Measurements from ENCODE around the gene CPNE9. TPM values are rescaled to one million over a fixed set of nuclear protein-coding genes. Genes with fewer than 3 reads are reported as not detected.

The CPNE9 gene
- total and polyA plus RNA-seq, 2 of the 8 experiments (the other 6 are each of a cell fraction or from before 2014, with no cell fraction given) = 4.8 to 6.0 TPM

DNA sequence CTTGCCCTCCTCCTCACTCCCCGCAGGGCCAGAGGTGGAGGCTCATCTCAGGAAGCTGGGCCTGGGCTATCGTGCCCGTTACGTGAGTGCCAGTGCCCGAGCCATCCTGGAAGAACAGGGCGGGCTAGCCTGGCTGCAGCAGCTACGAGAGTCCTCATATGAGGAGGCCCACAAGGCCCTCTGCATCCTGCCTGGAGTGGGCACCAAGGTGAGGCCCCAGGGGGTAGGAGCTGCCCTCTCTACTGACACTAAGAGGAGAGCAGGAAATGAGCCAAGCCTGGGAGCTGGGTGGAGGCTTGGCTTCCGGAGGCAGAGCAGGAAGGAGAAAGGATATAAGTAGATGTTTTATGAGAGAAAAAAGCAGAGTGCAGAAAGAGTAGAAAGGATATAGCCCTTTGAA lies 51.0 kb downstream of the CPNE9 start:
- H2BK15ac ChIP-seq (ENCODE audit: low read length) = no peak overlapping the region
- H3K9ac ChIP-seq (replicated peaks in 1 of 4; ENCODE audit: extremely low read depth in 1 of 4, low read depth in 3 of 4, low read length in 3 of 4) = no peak overlapping the region
- H2AFZ ChIP-seq (ENCODE audit: low read length) = no peak overlapping the region
- CTCF ChIA-PET (ENCODE audit: partially characterized antibody) = interaction anchor here (3.0 kb wide), 1 partner anchor 28 kb away, joined by 10 read pairs; no protein-coding TSS in a partner anchor
- H3K4me2 ChIP-seq (ENCODE audit: insufficient read depth in 1 of 2, low read depth in 2 of 2, low read length in 2 of 2) = no peak overlapping the region
- H4K91ac ChIP-seq (replicated peaks; ENCODE audit: insufficient read length, low read length) = no peak overlapping the region
- FAIRE-seq (no peak), DNase-seq (ENCODE audit: low read depth in 1 of 2, low spot score in 2 of 2) (no peak)
- peaks cover 3 to 50% (median 29%) of the 10 kb centered on the region in 4 experiments for H3K36me3 ChIP-seq (ENCODE audit: control insufficient read depth in 2 of 4, insufficient read depth in 4 of 4, low read length in 3 of 4)
- H4K8ac ChIP-seq (ENCODE audit: extremely low read depth, insufficient read depth, low read length) = no peak overlapping the region
- no peak overlapping the region for H2BK20ac ChIP-seq (ENCODE audit: low read length)
- H3K9me3 ChIP-seq (ENCODE audit: insufficient read depth in 2 of 2, low read depth in 1 of 2, low read length in 1 of 2) = no peaks in the 10 kb centered on the region
- peaks cover 7% of the 10 kb centered on the region for H3K79me1 ChIP-seq (ENCODE audit: low read depth, low read length)
- no peak overlapping the region for H3K4me3 ChIP-seq (ENCODE audit: extremely low read depth in 1 of 4, insufficient read depth in 2 of 4, low read depth in 3 of 4, low read length in 4 of 4)
- TF ChIP-seq CHD1 (IDR thresholded peaks at IDR 0.05; ENCODE audit: low read depth, low read length) = no peak
- TF ChIP-seq JUN (IDR thresholded peaks at IDR 0.05; ENCODE audit: low read depth, low read length) = no peak
- H3K56ac ChIP-seq (replicated peaks; ENCODE audit: insufficient read length, low read depth, low read length) = no peak overlapping the region
- no peak overlapping the region for H3K14ac ChIP-seq (ENCODE audit: insufficient read length)
- H2AK5ac ChIP-seq (ENCODE audit: low read depth, low read length) = no peak overlapping the region
- no peak overlapping the region for H2BK12ac ChIP-seq (ENCODE audit: low read depth, low read length)
- H3K4me1 ChIP-seq (replicated peaks in 1 of 4; ENCODE audit: control insufficient read depth in 3 of 4, insufficient read depth in 4 of 4, low read length in 3 of 4) = peaks cover 0 to 6% (median 4%) of the 10 kb centered on the region in 4 experiments; a peak in 4 of 7 replicates
- H4K5ac ChIP-seq (ENCODE audit: insufficient read length, low read depth, low read length) = no peak overlapping the region
- H3K27me3 ChIP-seq (replicated peaks in 1 of 4; ENCODE audit: control insufficient read depth in 3 of 4, extremely low read depth in 1 of 4, insufficient read depth in 3 of 4, low read length in 3 of 4) = no peaks in the 10 kb centered on the region
- peaks cover 0 to 12% of the 10 kb centered on the region in 2 experiments for H4K20me1 ChIP-seq (replicated peaks in 1 of 2; ENCODE audit: control insufficient read depth in 1 of 2, insufficient read depth in 2 of 2, low read length in 2 of 2)
- H3K79me2 ChIP-seq (ENCODE audit: control insufficient read depth in 1 of 2, insufficient read depth in 2 of 2, low read length in 2 of 2) = peaks cover 0 to 11% of the 10 kb centered on the region in 2 experiments; a peak in 2 of 4 replicates
- no peak overlapping the region for H2BK120ac ChIP-seq (replicated peaks; ENCODE audit: low read depth, low read length)
- no peak overlapping the region for H3K23ac ChIP-seq (ENCODE audit: insufficient read length)
- no peak overlapping the region for H3K27ac ChIP-seq (ENCODE audit: low read depth, low read length)
- H2BK5ac ChIP-seq (ENCODE audit: low read depth, low read length) = no peak overlapping the region
- no peak overlapping the region for H3K4ac ChIP-seq (replicated peaks; ENCODE audit: insufficient read length, low read depth, low read length)
- H3K18ac ChIP-seq (ENCODE audit: extremely low read depth, low read length) = no peak overlapping the region
- POLR2A ChIA-PET (ENCODE audit: partially characterized antibody) = interaction anchor here (1.5 to 6.8 kb wide), 3 partner anchors 9 to 14 kb away, joined by 4 to 43 read pairs (median 31); partner anchors contain the start of gene CAMK1
- H3K23me2 ChIP-seq (ENCODE audit: low read depth, low read length) = peaks cover 2% of the 10 kb centered on the region
- WGBS, 2 experiments (ENCODE audit: extremely low coverage in 1 of 2, insufficient coverage in 1 of 2, insufficient read length in 1 of 2, insufficient replicate concordance in 2 of 2, low coverage in 1 of 2, low lambda C conversion rate in 2 of 2, missing lambda C conversion rate in 1 of 2) = 94% methylated on average over 8 of the region's 8 CpGs; no CpG with 5 or more reads in 1 of the 2 experiments
